H1 (cell line): ENCODE results near the gene SMIM5. TPM values are rescaled to one million over a fixed set of nuclear protein-coding genes. Genes with fewer than 3 reads are reported as not detected.

Source experiments
- CTCF ChIA-PET: fragments of 300-600 bp; sonication (Branson Sonifier 250); formaldehyde crosslinking; loops from one replicate; lab custom pipeline; 2021; ENCODE audit not compliant: partially characterized antibody; lab: Charles Lee
- POLR2A ChIA-PET: fragments of 300-600 bp; sonication (Branson Sonifier 250); formaldehyde crosslinking; loops from one replicate; lab custom pipeline; 2021; ENCODE audit warnings: inconsistent platforms; ENCODE audit not compliant: partially characterized antibody; lab: Charles Lee
- DNase-seq, 2 experiments: peaks; one replicate each; pipeline versions ENCODE4 v3.0.0 to v3.0.0-alpha.2; 2010 to 2022; ENCODE audit warnings: low spot score in 2 of 2, low read depth in 1 of 2, mixed read lengths in 1 of 2
- FAIRE-seq: peaks from 2 replicates; lab custom pipeline; 2011; peaks lifted over from hg19 to GRCh38; lab: Jason Lieb, UNC
- H2AFZ ChIP-seq: 2 replicates; pipeline ENCODE4 v1.8.1; 2012; ENCODE audit warnings: low read length, inconsistent platforms
- H2AK5ac ChIP-seq: 2 replicates; pipeline ENCODE4 v1.6.1; 2013; ENCODE audit warnings: low read depth, low read length
- H2BK120ac ChIP-seq: replicated peaks from 2 replicates; pipeline ENCODE3; 2013; ENCODE audit warnings: low read depth, low read length, inconsistent platforms
- H2BK12ac ChIP-seq: 2 replicates; pipeline ENCODE4 v1.6.1; 2013; ENCODE audit warnings: low read depth, low read length
- H2BK15ac ChIP-seq: 2 replicates; pipeline ENCODE4 v1.6.1; 2013; ENCODE audit warnings: low read length
- H2BK20ac ChIP-seq: 2 replicates; pipeline ENCODE4 v1.6.1; 2013; ENCODE audit warnings: low read length
- H2BK5ac ChIP-seq: 2 replicates; pipeline ENCODE4 v1.6.1; 2013; ENCODE audit warnings: low read depth, low read length
- H3K14ac ChIP-seq: 2 replicates; pipeline ENCODE4 v1.6.1; 2013; ENCODE audit warnings: inconsistent platforms; ENCODE audit not compliant: insufficient read length
- H3K18ac ChIP-seq: 2 replicates; pipeline ENCODE4 v1.6.1; 2013; ENCODE audit warnings: low read length; ENCODE audit errors: extremely low read depth
- H3K23ac ChIP-seq: 2 replicates; pipeline ENCODE4 v1.6.1; 2013; ENCODE audit warnings: inconsistent platforms; ENCODE audit not compliant: insufficient read length
- H3K23me2 ChIP-seq: 2 replicates; pipeline ENCODE4 v1.6.1; 2013; ENCODE audit warnings: low read depth, low read length
- H3K27ac ChIP-seq: 2 replicates; pipeline ENCODE4 v1.6.1; 2011; ENCODE audit warnings: low read depth, low read length, inconsistent platforms
- H3K27me3 ChIP-seq, 4 experiments: replicated peaks in 1 of 4; 1 replicate in 1 of 4; 2 replicates in 3 of 4; pipeline versions ENCODE4 v1.6.1 to v1.8.1; 2011 to 2013; ENCODE audit warnings: low read length in 3 of 4, mild to moderate bottlenecking in 3 of 4, inconsistent platforms in 2 of 4, mixed read lengths in 2 of 4, moderate library complexity in 1 of 4; ENCODE audit not compliant: control insufficient read depth in 3 of 4, insufficient read depth in 3 of 4; ENCODE audit errors: extremely low read depth in 1 of 4
- H3K36me3 ChIP-seq, 4 experiments: 2 replicates each; pipeline versions ENCODE4 v1.6.1 to v1.8.1; 2011 to 2013; ENCODE audit warnings: mild to moderate bottlenecking in 4 of 4, low read length in 3 of 4, moderate library complexity in 2 of 4, control low read depth in 1 of 4, inconsistent platforms in 1 of 4; ENCODE audit not compliant: insufficient read depth in 4 of 4, control insufficient read depth in 2 of 4
- H3K4ac ChIP-seq: replicated peaks from 2 replicates; pipeline ENCODE3; 2013; ENCODE audit warnings: low read length, low read depth, mixed read lengths, inconsistent platforms; ENCODE audit not compliant: insufficient read length
- H3K4me1 ChIP-seq, 4 experiments: replicated peaks in 1 of 4; 1 replicate in 1 of 4; 2 replicates in 3 of 4; pipeline versions ENCODE4 v1.6.1 to v1.8.1; 2011 to 2013; ENCODE audit warnings: low read length in 3 of 4, inconsistent platforms in 2 of 4, mixed read lengths in 1 of 4; ENCODE audit not compliant: insufficient read depth in 4 of 4, control insufficient read depth in 3 of 4
- H3K4me2 ChIP-seq, 2 experiments: 2 replicates each; pipeline versions ENCODE4 v1.6.1 to v1.8.1; 2011 to 2013; ENCODE audit warnings: low read depth in 2 of 2, low read length in 2 of 2, control low read depth in 1 of 2, inconsistent platforms in 1 of 2, mild to moderate bottlenecking in 1 of 2; ENCODE audit not compliant: insufficient read depth in 1 of 2
- H3K4me3 ChIP-seq, 4 experiments: fragments of 200-600, 300-600 bp in 1 of 4; sonication (generic), shearing (Covaris generic), sonication (Bioruptor Twin) in 1 of 4; 2 replicates each; pipeline versions ENCODE4 v1.5.1 to v1.8.1; 2011 to 2016; ENCODE audit warnings: low read length in 4 of 4, low read depth in 3 of 4, control low read depth in 2 of 4, inconsistent platforms in 2 of 4, mild to moderate bottlenecking in 2 of 4, mixed read lengths in 1 of 4, moderate library complexity in 1 of 4; ENCODE audit not compliant: insufficient read depth in 2 of 4; ENCODE audit errors: extremely low read depth in 1 of 4
- H3K56ac ChIP-seq: replicated peaks from 2 replicates; pipeline ENCODE3; 2013; ENCODE audit warnings: low read depth, mild to moderate bottlenecking, mixed read lengths, low read length, inconsistent platforms; ENCODE audit not compliant: insufficient read length
- H3K79me1 ChIP-seq: 2 replicates; pipeline ENCODE4 v1.6.1; 2013; ENCODE audit warnings: low read depth, low read length, control low read depth
- H3K79me2 ChIP-seq, 2 experiments: 2 replicates each; pipeline versions ENCODE4 v1.6.1 to v1.8.1; 2012 to 2013; ENCODE audit warnings: low read length in 2 of 2, mild to moderate bottlenecking in 2 of 2, inconsistent platforms in 1 of 2; ENCODE audit not compliant: insufficient read depth in 2 of 2, control insufficient read depth in 1 of 2
- H3K9ac ChIP-seq, 4 experiments: replicated peaks in 1 of 4; 1 replicate in 1 of 4; 2 replicates in 3 of 4; pipeline versions ENCODE4 v1.6.1 to v1.8.1; 2011 to 2013; ENCODE audit warnings: low read depth in 3 of 4, low read length in 3 of 4, control low read depth in 2 of 4, mild to moderate bottlenecking in 2 of 4, moderate library complexity in 2 of 4, inconsistent platforms in 1 of 4; ENCODE audit errors: extremely low read depth in 1 of 4
- H3K9me3 ChIP-seq, 2 experiments: 2 replicates each; pipeline versions ENCODE4 v1.6.1 to v1.8.1; 2012 to 2013; ENCODE audit warnings: mild to moderate bottlenecking in 2 of 2, moderate library complexity in 2 of 2, control low read depth in 1 of 2, inconsistent platforms in 1 of 2, low read depth in 1 of 2, low read length in 1 of 2, mixed read lengths in 1 of 2; ENCODE audit not compliant: insufficient read depth in 2 of 2
- H4K20me1 ChIP-seq, 2 experiments: replicated peaks in 1 of 2; 2 replicates each; pipeline versions ENCODE3 to v1.8.1; 2011 to 2013; ENCODE audit warnings: inconsistent platforms in 2 of 2, low read length in 2 of 2, mild to moderate bottlenecking in 1 of 2; ENCODE audit not compliant: insufficient read depth in 2 of 2, control insufficient read depth in 1 of 2
- H4K5ac ChIP-seq: 2 replicates; pipeline ENCODE4 v1.6.1; 2013; ENCODE audit warnings: low read length, low read depth, mixed read lengths, inconsistent platforms; ENCODE audit not compliant: insufficient read length
- H4K8ac ChIP-seq: 2 replicates; pipeline ENCODE4 v1.8.0; 2013; ENCODE audit warnings: mild to moderate bottlenecking, moderate library complexity, low read length, inconsistent platforms; ENCODE audit not compliant: insufficient read depth; ENCODE audit errors: extremely low read depth
- H4K91ac ChIP-seq: replicated peaks from 2 replicates; pipeline ENCODE3; 2013; ENCODE audit warnings: low read length, mixed read lengths, inconsistent platforms; ENCODE audit not compliant: insufficient read length
- CHD2 ChIP-seq: IDR thresholded peaks from 2 replicates; pipeline ENCODE4 v1.6.1; 2012; ENCODE audit warnings: low read length, improper control_type of control experiment
- CTBP2 ChIP-seq: IDR thresholded peaks from 2 replicates; pipeline ENCODE4 v1.7.0; 2011; ENCODE audit warnings: borderline replicate concordance, mild to moderate bottlenecking, moderate library complexity, mixed read lengths, low read length; ENCODE audit not compliant: insufficient read depth, insufficient read length
- GABPA ChIP-seq: IDR thresholded peaks from 2 replicates; pipeline ENCODE4 v1.6.1; 2011; ENCODE audit warnings: mild to moderate bottlenecking, low read length, moderate library complexity, borderline replicate concordance; ENCODE audit not compliant: insufficient read depth
- JUND ChIP-seq: IDR thresholded peaks from 2 replicates; pipeline ENCODE4 v1.6.1; 2011; ENCODE audit warnings: mild to moderate bottlenecking, improper control_type of control experiment, low read length
- POLR2AphosphoS5 ChIP-seq: IDR thresholded peaks from 2 replicates; pipeline ENCODE4 v1.6.1; 2011; ENCODE audit warnings: low read depth, low read length
- RFX5 ChIP-seq: IDR thresholded peaks from 2 replicates; pipeline ENCODE4 v1.6.1; 2011; ENCODE audit warnings: low read depth, low read length, improper control_type of control experiment, borderline replicate concordance
- RXRA ChIP-seq: IDR thresholded peaks from 2 replicates; pipeline ENCODE4 v1.6.1; 2011; ENCODE audit warnings: low read depth, mild to moderate bottlenecking, low read length, moderate library complexity; ENCODE audit not compliant: insufficient read depth
- SIRT6 ChIP-seq: IDR thresholded peaks from one replicate; pipeline ENCODE4 v1.7.1; 2012; ENCODE audit warnings: low read length, inconsistent platforms
- SIX5 ChIP-seq: IDR thresholded peaks from 2 replicates; pipeline ENCODE4 v1.6.1; 2011; ENCODE audit warnings: mild to moderate bottlenecking, low read depth, low read length
- SP2 ChIP-seq: IDR thresholded peaks from 2 replicates; pipeline ENCODE4 v1.6.1; 2012; ENCODE audit warnings: mild to moderate bottlenecking, low read length, inconsistent platforms
- USF2 ChIP-seq: IDR thresholded peaks from 2 replicates; pipeline ENCODE4 v1.6.1; 2011; ENCODE audit warnings: low read length, improper control_type of control experiment
- ZNF274 ChIP-seq: IDR thresholded peaks from 2 replicates; pipeline ENCODE4 v1.7.0; 2012; ENCODE audit warnings: low read length, borderline replicate concordance; ENCODE audit errors: extremely low read depth
- WGBS, 2 experiments: shearing (Covaris generic) in 1 of 2; methylation state at CpG; one replicate each; pipeline versions ENCODE4 v1.1.6 to v1.1.7; 2013 to 2015; ENCODE audit warnings: low lambda C conversion rate in 2 of 2, mixed read lengths in 2 of 2, inconsistent platforms in 1 of 2, low coverage in 1 of 2, missing lambda C conversion rate in 1 of 2; ENCODE audit not compliant: insufficient replicate concordance in 2 of 2, insufficient coverage in 1 of 2, insufficient read length in 1 of 2; ENCODE audit errors: extremely low coverage in 1 of 2, missing lambda C conversion rate in 1 of 2; 5-methylcytosine and 5-hydroxymethylcytosine counted together
- polyA plus RNA-seq, 7 experiments: library from polyadenylated mRNA; depleted of rRNA in 3 of 7; stranded (reverse) in 5 of 7; unstranded in 2 of 7; fragments of >200 nt in 5 of 7; fragments of 200-250 nt in 2 of 7; gene quantifications; 1 replicate in 5 of 7; 2 replicates in 1 of 7; 4 replicates in 1 of 7; pipeline versions ENCODE4 v1.2.1 to v1.2.3, GENCODE V29; 2011 to 2013; ENCODE audit warnings: missing spikeins in 2 of 7, mixed read lengths in 2 of 7
- total RNA-seq: library from RNA; stranded (reverse); fragmentation: NEBNext Ultra II Directional; extraction: Animal tissue kit (Norgen Biotek cat#: 25700); gene quantifications from 2 replicates; pipeline ENCODE4 v1.2.1, GENCODE V29; 2021

SMIM5 gene
- total and polyA plus RNA-seq, 2 of the 8 experiments (the other 6 are each of a cell fraction or from before 2014, with no cell fraction given) = not detected

GRCh38 chr17:75590314-75590761, 42.9 kb upstream of the SMIM5 start:
- no peak for DNase-seq
- Histone ChIP-seq H4K91ac (no peak overlapping the region), H2BK15ac (no peak overlapping the region), H4K5ac (no peak overlapping the region), H3K14ac (no peak overlapping the region), H3K56ac (no peak overlapping the region), H3K4ac (no peak overlapping the region), H3K79me1 (no peaks in the 10 kb centered on the region), H2AK5ac (no peak overlapping the region; the same call in 1 of the 2 replicates), H3K4me3 (peak overlapping the region in 1 of 4 experiments; percentile 67; a peak in 1 of 8 replicates), H3K9ac (no peak overlapping the region), H2BK5ac (no peak overlapping the region), H2AFZ (no peak overlapping the region), H3K4me2 (peak overlapping the region in 1 of 2 experiments; percentile 80; a peak in 1 of 4 replicates), H3K36me3 (no peaks in the 10 kb centered on the region), H2BK20ac (no peak overlapping the region), H4K8ac (no peak overlapping the region; the same call in 1 of the 2 replicates), H3K23me2 (peaks cover 14% of the 10 kb centered on the region; the same call in 1 of the 2 replicates), H3K18ac (no peak overlapping the region), H3K27ac (no peak overlapping the region), H3K4me1 (peaks cover 0 to 9% (median 3%) of the 10 kb centered on the region in 4 experiments; a peak in 5 of 7 replicates), H3K9me3 (no peaks in the 10 kb centered on the region), H2BK120ac (no peak overlapping the region), H3K23ac (no peak overlapping the region), H3K27me3 (peaks cover 0 to 19% (median 5%) of the 10 kb centered on the region in 4 experiments; a peak in 4 of 7 replicates), H2BK12ac (no peak overlapping the region), H4K20me1 (peaks cover 0 to under 1% of the 10 kb centered on the region in 2 experiments), H3K79me2 (no peaks in the 10 kb centered on the region)
- WGBS, 2 experiments = 83% methylated on average over 8 of the region's 8 CpGs; no CpG with 5 or more reads in 1 of the 2 experiments
- no peak for FAIRE-seq
- CTCF ChIA-PET = interaction anchor here (0.6 to 59.2 kb wide), 24 partner anchors 9 to 1546 kb away, joined by 3 to 2200 read pairs (median 3); partner anchors contain the start of genes RECQL5, SAP30BP, SMIM5 and TSEN54
- POLR2A ChIA-PET = interaction anchor here (0.5 to 2.4 kb wide), 6 partner anchors 9 to 190 kb away, joined by 3 to 7 read pairs (median 4); partner anchors contain the start of genes SMIM5 and TSEN54
- TF ChIP-seq POLR2AphosphoS5 (no peak), SIX5 (no peak), GABPA (no peak), RFX5 (no peak), ZNF274 (no peak), SIRT6 (no peak), USF2 (no peak), CTBP2 (no peak), RXRA (no peak), CHD2 (no peak), SP2 (no peak), JUND (no peak)
